DOHH2 (cell line): ENCODE data around the gene PSTPIP1.

ENCODE experiments used
- EZH2phosphoT487 ChIP-seq: fragments of 200-600 bp; sonication (generic); IDR thresholded peaks from 2 replicates; pipeline ENCODE4 v1.6.1; 2017; ENCODE audit warnings: borderline replicate concordance, mild to moderate bottlenecking, antibody characterized with exemption, low read length, moderate library complexity, mixed read lengths
- TF ChIP-seq, protein P1 (sequence below): fragments of 200-600 bp; sonication (generic); IDR thresholded peaks from one replicate; pipeline ENCODE4 v1.5.1; 2014; ENCODE audit warnings: antibody characterized with exemption, mild to moderate bottlenecking, low read depth, low read length; ENCODE audit not compliant: poor library complexity, severe bottlenecking

DNA sequence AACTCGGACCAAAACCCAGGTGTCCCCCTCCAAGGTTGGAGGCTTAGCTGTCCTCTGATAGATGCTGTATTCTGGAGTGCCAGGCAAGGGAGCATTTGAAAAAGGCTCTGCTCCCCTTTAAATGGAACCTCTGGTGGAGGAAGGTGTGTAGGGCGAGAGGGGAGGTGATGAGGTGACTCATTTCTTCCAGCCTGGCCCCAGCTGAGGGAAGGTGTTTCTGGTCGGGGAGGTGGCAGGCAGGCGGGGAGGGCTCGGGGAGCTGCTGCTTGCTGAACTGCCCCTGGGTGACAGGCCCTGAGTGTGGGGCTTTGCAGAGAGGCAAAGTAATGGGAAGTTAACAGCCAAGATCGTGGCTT lies 18.8 kb downstream of the PSTPIP1 start:
- TF ChIP-seq, protein P1, sequence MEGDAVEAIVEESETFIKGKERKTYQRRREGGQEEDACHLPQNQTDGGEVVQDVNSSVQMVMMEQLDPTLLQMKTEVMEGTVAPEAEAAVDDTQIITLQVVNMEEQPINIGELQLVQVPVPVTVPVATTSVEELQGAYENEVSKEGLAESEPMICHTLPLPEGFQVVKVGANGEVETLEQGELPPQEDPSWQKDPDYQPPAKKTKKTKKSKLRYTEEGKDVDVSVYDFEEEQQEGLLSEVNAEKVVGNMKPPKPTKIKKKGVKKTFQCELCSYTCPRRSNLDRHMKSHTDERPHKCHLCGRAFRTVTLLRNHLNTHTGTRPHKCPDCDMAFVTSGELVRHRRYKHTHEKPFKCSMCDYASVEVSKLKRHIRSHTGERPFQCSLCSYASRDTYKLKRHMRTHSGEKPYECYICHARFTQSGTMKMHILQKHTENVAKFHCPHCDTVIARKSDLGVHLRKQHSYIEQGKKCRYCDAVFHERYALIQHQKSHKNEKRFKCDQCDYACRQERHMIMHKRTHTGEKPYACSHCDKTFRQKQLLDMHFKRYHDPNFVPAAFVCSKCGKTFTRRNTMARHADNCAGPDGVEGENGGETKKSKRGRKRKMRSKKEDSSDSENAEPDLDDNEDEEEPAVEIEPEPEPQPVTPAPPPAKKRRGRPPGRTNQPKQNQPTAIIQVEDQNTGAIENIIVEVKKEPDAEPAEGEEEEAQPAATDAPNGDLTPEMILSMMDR = no peak
- no peak for TF ChIP-seq EZH2phosphoT487
